Suppressor macrophage (primary cell): ENCODE measurements around the gene ERN1.
A peak's percentile ranks its signal among the peaks of the same experiment; 100 is the strongest.
"Not testable (repeated sequence)": the region's sequence is repeated elsewhere in the genome, so short reads cannot be mapped to it uniquely, and the experiment has no call there.

Experiments used
- DNase-seq, 4 experiments: peaks; one replicate each; pipeline ENCODE4 v3.0.0-alpha.2; 2020 to 2022

ERN1 gene

DNA sequence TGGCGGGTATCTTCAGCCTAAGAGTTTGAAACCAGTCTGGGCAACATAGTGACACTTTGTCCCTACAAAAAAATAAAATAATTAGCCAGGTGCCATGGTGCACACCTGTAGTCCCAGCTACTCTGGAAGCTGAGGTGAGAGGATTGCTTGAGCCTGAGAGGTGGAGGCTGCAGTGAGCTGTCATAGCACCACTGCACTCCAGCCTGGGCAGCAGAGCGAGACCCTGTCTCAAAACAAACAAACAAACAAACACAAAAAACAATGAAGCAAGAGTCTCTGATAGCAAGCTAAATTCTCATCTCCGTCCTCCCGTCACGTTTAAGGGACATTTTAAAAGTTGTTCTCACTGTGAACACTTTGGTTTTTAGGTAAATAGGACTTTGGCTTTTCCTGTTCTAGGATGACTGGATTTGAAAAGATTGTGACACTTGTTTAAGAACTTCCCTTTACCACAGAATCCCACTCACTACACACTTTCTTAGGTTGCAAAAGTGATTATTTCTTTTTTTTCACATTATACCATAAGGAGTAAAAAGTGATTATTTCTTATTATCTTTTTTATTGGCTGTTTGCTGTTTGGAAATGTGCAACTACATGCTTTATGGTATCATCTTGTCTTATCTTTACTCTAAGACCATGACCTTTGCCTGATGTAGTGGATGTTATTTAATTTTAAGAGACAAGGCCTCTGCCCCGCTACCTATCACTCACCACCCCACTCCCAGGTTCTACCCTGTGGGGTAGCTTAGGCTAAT, 4.4 kb upstream of the ERN1 start:
- peak in 2 of 4 experiments; percentile 36 to 39 for DNase-seq

- peak; percentile 60 to 90 (median 73) for DNase-seq
Observed at GRCh38 chr17:64133546-64134215, 3.7 kb upstream of the ERN1 start.

DNA sequence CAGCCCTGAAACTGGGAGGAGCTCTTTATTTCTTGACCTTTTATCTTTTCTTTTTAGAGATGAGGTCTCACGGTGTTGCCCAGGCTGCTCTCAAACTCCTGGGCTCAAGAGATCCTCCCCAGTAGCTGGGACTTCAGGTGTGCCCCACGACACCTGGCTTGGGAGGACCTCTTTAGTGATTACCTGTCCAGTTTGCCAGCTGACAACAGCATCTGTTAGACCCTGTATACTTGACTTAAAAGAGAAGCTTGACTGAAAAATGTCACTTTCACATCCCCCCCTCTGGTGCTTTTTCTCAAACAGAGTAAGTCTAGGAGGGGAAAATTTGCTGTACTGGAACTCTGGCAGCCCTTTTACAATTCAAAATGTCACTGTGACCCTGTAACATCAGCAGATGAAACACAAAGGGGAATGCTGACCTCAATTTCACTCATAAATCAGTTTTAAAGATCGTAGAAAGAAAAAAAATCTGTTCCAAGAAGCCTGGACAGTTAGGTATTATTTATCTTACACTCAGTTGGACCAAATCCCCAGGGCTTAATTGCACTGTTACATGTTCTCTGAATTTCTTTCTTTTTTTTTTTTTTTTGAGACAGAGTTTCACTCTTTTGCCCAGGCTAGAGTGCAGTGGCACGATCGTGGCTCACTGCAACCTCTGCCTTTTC, 1.8 kb upstream of the ERN1 start:
- no peak for DNase-seq

- DNase-seq = peak; percentile 87 to 94 (median 90)
Observed at GRCh38 chr17:64130559-64131001, 636 bp upstream of the ERN1 start.

DNA sequence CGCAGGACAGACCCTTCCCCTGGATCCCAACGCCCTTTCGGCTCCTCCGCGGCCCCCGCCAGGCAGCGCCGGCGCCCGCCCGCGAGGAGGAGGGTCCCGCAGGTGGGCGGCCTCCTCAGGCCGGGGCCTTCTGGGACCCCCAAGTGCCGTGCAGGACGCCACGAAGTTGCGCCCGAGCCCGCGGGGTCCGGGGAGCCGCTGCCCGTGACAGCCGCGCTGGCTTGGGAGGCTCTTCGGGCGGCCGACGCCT, 504 bp downstream of the ERN1 start:
- DNase-seq = no peak

- peak; percentile 32 to 67 (median 56) for DNase-seq
Observed at GRCh38 chr17:64128787-64129514, 993 bp downstream of the ERN1 start.

DNA sequence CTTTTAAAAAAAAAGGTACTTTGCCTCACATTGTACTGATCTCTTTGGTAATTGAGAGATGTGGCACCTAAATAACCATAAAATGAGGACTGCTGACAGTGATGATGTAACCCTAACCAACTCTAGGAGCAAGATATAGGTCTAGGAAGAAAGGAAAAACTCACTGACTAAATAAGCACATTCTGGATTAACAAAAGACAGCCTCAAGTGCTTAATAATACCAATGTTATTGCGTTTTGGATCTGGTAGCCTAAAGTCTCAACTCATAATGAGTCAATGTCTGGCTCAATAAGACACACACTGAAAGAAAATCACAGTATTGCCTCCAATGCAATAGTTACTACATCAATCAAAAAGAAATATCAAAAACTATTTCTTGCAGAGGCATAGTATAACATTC, 3.0 kb downstream of the ERN1 start:
- DNase-seq = no peak

GRCh38 chr17:64125937-64126336, 4.0 kb downstream of the ERN1 start:
- no peak for DNase-seq

GRCh38 chr17:64124609-64125008, 5.3 kb downstream of the ERN1 start:
- DNase-seq = no peak

DNA sequence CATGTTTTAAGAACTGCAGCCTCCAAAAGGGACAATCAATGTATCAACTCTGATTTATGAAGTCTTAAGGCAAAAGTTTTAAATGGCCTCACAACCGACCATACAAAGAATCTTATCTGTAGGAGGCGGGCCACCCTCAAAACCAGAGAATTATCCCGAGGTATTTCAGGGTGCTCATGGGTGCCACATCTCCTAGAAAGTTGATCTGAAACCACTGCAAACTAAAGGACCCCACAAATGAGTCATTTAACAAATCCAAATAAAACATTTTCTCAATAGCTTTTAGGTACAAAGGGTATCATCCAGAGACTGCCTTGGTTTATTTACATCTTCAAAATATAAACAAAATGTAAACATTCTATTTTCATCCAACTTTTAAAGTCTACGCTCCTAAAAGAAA, 6.8 kb downstream of the ERN1 start:
- DNase-seq = no peak

GRCh38 chr17:64120972-64121786, 8.8 kb downstream of the ERN1 start:
- not testable (repeated sequence) for DNase-seq

GRCh38 chr17:64120159-64120810, 9.7 kb downstream of the ERN1 start:
- DNase-seq = no peak

DNA sequence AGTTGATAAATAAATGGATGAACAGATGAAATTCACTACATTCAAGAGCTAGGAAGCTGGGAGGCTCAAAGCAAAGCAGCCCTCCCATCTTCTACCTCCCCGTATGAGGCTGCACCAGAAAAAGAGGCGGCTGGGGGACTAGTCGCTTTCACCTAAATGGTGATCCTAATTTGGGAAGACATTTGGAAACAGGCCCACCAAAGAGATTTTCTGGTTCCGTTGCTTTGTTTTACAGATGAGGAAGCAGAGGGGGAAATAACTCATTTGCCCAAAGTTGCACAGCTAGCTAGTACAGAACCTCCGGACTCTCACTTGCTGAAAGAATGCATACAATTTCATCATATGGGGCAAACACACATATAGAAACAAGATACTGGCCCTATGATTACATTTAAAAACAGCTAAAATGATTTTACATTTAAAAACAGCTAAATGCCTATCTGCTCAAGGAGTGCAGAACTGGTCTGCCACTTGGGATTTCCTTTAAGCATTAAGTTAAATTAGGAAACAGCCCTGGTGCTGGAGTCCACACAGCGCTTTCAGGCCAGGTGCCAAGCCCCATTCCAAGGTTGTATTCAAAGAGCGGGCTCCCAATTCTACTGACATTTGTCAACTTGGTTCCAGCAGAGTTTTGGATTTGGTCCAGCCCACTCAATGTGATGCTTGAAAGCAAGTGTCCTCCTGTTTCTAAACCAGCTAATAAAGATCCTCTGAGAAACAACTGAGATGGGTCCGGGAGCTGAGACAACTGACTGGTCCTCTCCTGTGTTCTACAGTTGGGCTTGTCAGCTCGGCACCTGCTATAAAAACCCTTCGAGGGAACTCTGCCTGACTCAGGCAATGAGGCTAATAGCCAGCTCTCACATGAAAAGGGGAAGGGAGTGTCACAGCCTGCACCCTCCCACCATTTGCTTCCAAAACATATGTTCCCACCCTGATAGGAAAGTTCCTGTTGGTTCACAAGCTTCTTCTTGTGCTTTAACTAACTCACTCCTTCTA, 11.7 kb downstream of the ERN1 start:
- DNase-seq = peak; percentile 74 to 88 (median 84)

DNA sequence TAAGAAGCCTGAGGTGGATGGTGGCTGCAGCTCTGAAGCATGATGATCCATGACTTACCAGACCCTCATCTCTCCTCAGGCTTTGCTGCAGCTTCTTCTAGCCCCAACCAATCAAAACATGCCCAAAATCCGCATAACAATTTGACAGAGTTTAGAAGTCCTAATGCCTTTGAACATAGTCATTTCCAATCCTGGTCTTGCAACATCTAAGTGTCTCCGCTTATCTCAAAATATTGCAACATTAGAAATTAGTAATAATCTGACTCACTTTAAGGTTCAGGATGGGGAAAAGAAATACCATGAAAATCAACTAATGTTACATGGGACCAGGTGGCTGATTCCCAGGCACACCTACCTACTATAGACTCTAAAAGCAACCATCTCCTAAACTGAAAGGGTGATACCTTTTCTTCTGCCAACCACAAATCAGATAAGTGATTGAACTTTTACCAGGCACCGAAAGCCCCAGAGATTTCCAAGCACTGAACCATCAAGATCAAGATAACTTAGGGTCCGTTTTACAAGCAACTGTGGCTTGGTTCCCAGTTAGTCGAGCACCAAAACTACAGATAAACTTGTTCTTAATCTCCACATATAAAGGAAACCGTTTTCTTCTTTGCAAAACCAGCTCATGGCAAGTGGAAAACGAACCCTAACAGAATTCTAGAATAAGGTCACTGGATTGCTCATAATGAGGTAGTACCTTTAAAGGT, 14.0 kb downstream of the ERN1 start:
- peak in 2 of 4 experiments; percentile 42 to 48 for DNase-seq

GRCh38 chr17:64115043-64115698, 14.8 kb downstream of the ERN1 start:
- peak in 2 of 4 experiments; percentile 19 to 21 for DNase-seq

DNA sequence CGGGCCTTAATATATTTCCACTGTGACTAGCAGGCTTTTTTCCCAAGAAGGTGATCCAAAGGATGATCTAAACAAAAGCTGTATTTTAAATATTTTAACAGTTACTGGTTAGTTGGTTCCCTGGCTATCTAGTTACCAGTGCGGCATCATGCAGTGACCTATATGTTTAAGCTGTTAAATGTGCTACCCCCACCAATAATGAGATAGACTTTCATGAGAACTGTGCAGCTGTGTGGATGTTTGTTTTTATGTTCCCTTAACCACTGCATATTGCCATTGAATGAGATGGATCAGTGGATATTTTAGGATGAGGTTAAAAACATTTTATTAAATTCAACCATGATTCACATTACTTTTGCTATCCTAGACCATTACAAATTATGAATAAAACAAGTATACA, 16.9 kb downstream of the ERN1 start:
- no peak for DNase-seq

DNA sequence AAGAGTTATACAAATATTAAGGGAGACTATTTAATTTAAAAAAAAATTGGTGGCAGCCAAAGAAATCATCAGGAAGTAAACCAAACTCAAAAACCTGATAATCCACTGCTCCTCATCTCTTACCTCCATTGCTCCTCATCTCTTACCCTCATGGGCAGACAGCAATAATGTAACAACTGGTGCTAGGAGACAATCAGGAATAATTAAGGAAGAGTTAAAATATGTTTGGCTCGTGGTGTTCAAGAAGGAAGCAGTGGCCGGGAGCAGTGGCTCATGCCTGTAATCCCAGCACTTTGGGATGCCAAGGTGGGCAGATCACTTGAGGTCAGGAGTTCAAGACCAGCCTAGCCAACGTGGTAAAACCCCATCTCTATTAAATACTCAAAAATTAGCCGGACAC, 18.1 kb downstream of the ERN1 start:
- DNase-seq = no peak

DNA sequence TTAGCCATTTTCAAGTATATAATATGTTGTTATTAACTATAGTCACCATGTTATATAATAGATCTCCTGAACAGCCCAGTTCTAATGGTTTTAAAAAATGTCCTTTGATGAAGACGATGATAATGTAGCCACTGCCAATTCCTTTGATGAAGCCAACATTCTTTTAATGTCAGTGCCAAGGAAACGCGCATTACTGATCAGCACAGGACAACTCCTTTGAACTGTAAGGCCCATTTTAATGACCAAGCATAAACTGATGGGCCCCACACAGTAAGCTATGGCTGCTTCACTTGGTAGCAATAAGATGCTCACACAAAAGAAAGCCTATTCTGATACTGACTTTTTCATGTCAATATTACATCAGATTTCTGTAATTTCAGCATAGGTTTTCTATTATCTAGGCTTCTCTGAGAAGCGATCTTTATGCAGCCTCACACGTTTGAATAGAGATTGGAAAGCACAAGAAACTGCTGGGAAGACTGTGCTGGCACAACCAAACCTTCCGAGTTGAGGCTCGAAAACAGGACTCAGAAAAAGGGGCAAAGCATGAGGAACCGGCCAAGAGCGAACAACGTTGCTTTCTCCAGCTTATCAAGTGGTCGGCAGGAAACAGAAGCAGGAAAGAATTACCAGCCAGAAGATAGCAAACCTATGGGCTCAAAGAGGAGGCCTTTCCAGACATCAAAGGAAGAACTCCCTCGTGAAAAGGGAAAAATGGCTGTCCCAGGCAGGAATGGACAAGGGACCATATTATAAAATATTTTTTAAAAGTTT, 19.4 kb downstream of the ERN1 start:
- no peak for DNase-seq
